SK-N-SH (cell line): Measurements from ENCODE around the gene TAB2. TPM values are rescaled to one million over a fixed set of nuclear protein-coding genes. Genes with fewer than 3 reads are reported as not detected.

Experiments used
- CTCF ChIA-PET: fragments of 300-600, 350-600 bp; formaldehyde crosslinking; extraction: SDS; loops from one replicate; lab custom pipeline; 2021; lab: Yijun Ruan, JAX
- POLR2A ChIA-PET: fragments of 350-600 bp; sonication (Branson Sonifier 250); formaldehyde crosslinking; extraction: SDS; loops from one replicate; lab custom pipeline; 2020; ENCODE audit warnings: antibody characterized with exemption, inconsistent platforms; lab: Yijun Ruan, JAX
- DNase-seq: peaks from one replicate; pipeline ENCODE4 v3.0.0; 2012
- H2AFZ ChIP-seq: fragments of 200-600 bp; sonication (generic); 2 replicates; pipeline ENCODE4 v1.8.1; 2016; ENCODE audit warnings: antibody characterized with exemption, mild to moderate bottlenecking, low read depth
- H3F3A ChIP-seq: fragments of 200-600 bp; sonication (generic); replicated peaks from 2 replicates; pipeline ENCODE3; 2016; ENCODE audit warnings: antibody characterized with exemption, mild to moderate bottlenecking; ENCODE audit not compliant: insufficient read depth
- H3K27ac ChIP-seq, 2 experiments: fragments of 200-500 bp in 1 of 2; fragments of 200-600 bp in 1 of 2; sonication (Bioruptor generic) in 1 of 2; sonication (generic), shearing (Covaris generic) in 1 of 2; 2 replicates each; pipeline versions ENCODE4 v1.5.1 to v1.6.1; 2014 to 2016; ENCODE audit warnings: low read depth in 2 of 2, inconsistent platforms in 1 of 2, low read length in 1 of 2, mild to moderate bottlenecking in 1 of 2, mixed read lengths in 1 of 2
- H3K27me3 ChIP-seq: fragments of 200-600 bp; sonication (generic), shearing (Covaris generic); 2 replicates; pipeline ENCODE4 v1.6.1; 2016; ENCODE audit warnings: mixed run types; ENCODE audit not compliant: insufficient read depth
- H3K36me3 ChIP-seq, 2 experiments: fragments of 200-500 bp in 1 of 2; fragments of 200-600 bp in 1 of 2; sonication (Bioruptor generic) in 1 of 2; sonication (generic) in 1 of 2; replicated peaks in 1 of 2; 2 replicates each; pipeline versions ENCODE3 to v1.5.1; 2014 to 2016; ENCODE audit warnings: low read length in 1 of 2, mild to moderate bottlenecking in 1 of 2; ENCODE audit not compliant: insufficient read depth in 2 of 2, control insufficient read depth in 1 of 2
- H3K4me1 ChIP-seq, 2 experiments: fragments of 200-500 bp in 1 of 2; fragments of 200-600 bp in 1 of 2; sonication (Bioruptor generic) in 1 of 2; sonication (generic), shearing (Covaris generic) in 1 of 2; 2 replicates each; pipeline versions ENCODE4 v1.5.1 to v1.6.1; 2014 to 2016; ENCODE audit warnings: low read depth in 1 of 2, low read length in 1 of 2, mixed run types in 1 of 2; ENCODE audit not compliant: insufficient read depth in 2 of 2, control insufficient read depth in 1 of 2
- H3K4me2 ChIP-seq: fragments of 200-600 bp; sonication (generic), shearing (Covaris generic); 2 replicates; pipeline ENCODE4 v1.6.1; 2017; ENCODE audit warnings: mixed run types
- H3K4me3 ChIP-seq, 2 experiments: fragments of 200-500 bp in 1 of 2; fragments of 200-600 bp in 1 of 2; sonication (Bioruptor generic) in 1 of 2; sonication (generic), shearing (Covaris generic) in 1 of 2; 2 replicates each; pipeline versions ENCODE4 v1.5.1 to v1.8.1; 2014 to 2016; ENCODE audit warnings: low read depth in 2 of 2, inconsistent platforms in 1 of 2, low read length in 1 of 2, mild to moderate bottlenecking in 1 of 2, mixed read lengths in 1 of 2, moderate library complexity in 1 of 2
- H3K79me2 ChIP-seq: fragments of 200-600 bp; sonication (generic); 2 replicates; pipeline ENCODE4 v1.8.1; 2017; ENCODE audit warnings: mild to moderate bottlenecking; ENCODE audit not compliant: insufficient read depth
- H3K9ac ChIP-seq: fragments of 200-600 bp; sonication (generic); 2 replicates; pipeline ENCODE4 v1.6.1; 2017; ENCODE audit warnings: mixed run types
- H3K9me2 ChIP-seq: fragments of 200-600 bp; sonication (generic); 2 replicates; pipeline ENCODE4 v1.6.1; 2017; ENCODE audit warnings: mixed run types
- H3K9me3 ChIP-seq: fragments of 200-600 bp; sonication (generic); 2 replicates; pipeline ENCODE4 v1.6.1; 2017; ENCODE audit warnings: mixed run types, mild to moderate bottlenecking, moderate library complexity
- H4K20me1 ChIP-seq: fragments of 200-600 bp; sonication (generic); 2 replicates; pipeline ENCODE4 v1.6.1; 2017; ENCODE audit warnings: mild to moderate bottlenecking, mixed run types; ENCODE audit not compliant: insufficient read depth
- ELF1 ChIP-seq: IDR thresholded peaks from 2 replicates; pipeline ENCODE4 v1.4.0; 2012
- EP300 ChIP-seq, 2 experiments: IDR thresholded peaks; 2 replicates each; pipeline versions ENCODE4 v1.4.0 to v1.6.1; 2012; ENCODE audit warnings: borderline replicate concordance in 1 of 2, low read depth in 1 of 2, low read length in 1 of 2
- EZH2phosphoT487 ChIP-seq: fragments of 200-600 bp; sonication (generic); IDR thresholded peaks from 2 replicates; pipeline ENCODE4 v1.6.1; 2017; ENCODE audit warnings: low read depth, mixed run types, mild to moderate bottlenecking, antibody characterized with exemption, moderate library complexity, borderline replicate concordance
- FOXJ3 ChIP-seq: sonication (generic); formaldehyde crosslinking; IDR thresholded peaks from 2 replicates; pipeline ENCODE4 v1.5.1; 2020; ENCODE audit warnings: mild to moderate bottlenecking, missing genetic modification reagents
- FOXM1 ChIP-seq: IDR thresholded peaks from 2 replicates; pipeline ENCODE4 v1.4.0; 2012; ENCODE audit warnings: low read depth, mild to moderate bottlenecking
- GABPA ChIP-seq: IDR thresholded peaks from 2 replicates; pipeline ENCODE4 v1.4.0; 2012; ENCODE audit warnings: low read depth, mild to moderate bottlenecking
- MXI1 ChIP-seq: IDR thresholded peaks from 2 replicates; pipeline ENCODE4 v1.6.1; 2012; ENCODE audit warnings: mild to moderate bottlenecking, low read depth, low read length, improper control_type of control experiment
- NFIC ChIP-seq: IDR thresholded peaks from 2 replicates; pipeline ENCODE4 v1.4.0; 2012; ENCODE audit warnings: borderline replicate concordance
- NRF1 ChIP-seq: IDR thresholded peaks from 2 replicates; pipeline ENCODE4 v1.6.1; 2012; ENCODE audit warnings: low read depth, mild to moderate bottlenecking, low read length
- POLR2AphosphoS5 ChIP-seq: IDR thresholded peaks from 2 replicates; pipeline ENCODE4 v1.6.1; 2012; ENCODE audit warnings: low read depth, low read length
- RAD21 ChIP-seq: IDR thresholded peaks from 2 replicates; pipeline ENCODE4 v1.6.1; 2012; ENCODE audit warnings: mild to moderate bottlenecking, low read length
- REST ChIP-seq: IDR thresholded peaks from 2 replicates; pipeline ENCODE4 v1.6.1; 2012; ENCODE audit warnings: mild to moderate bottlenecking, low read depth, low read length, moderate library complexity
- RFX5 ChIP-seq: IDR thresholded peaks from 2 replicates; pipeline ENCODE4 v1.6.1; 2012; ENCODE audit warnings: mild to moderate bottlenecking, improper control_type of control experiment, low read length
- RXRA ChIP-seq: IDR thresholded peaks from 2 replicates; pipeline ENCODE4 v1.4.0; 2012; ENCODE audit warnings: low read depth, mild to moderate bottlenecking, borderline replicate concordance
- SMC3 ChIP-seq: IDR thresholded peaks from 2 replicates; pipeline ENCODE4 v1.6.1; 2012; ENCODE audit warnings: low read depth, low read length, improper control_type of control experiment
- TAF1 ChIP-seq: IDR thresholded peaks from 2 replicates; pipeline ENCODE4 v1.6.1; 2012; ENCODE audit warnings: low read depth, mild to moderate bottlenecking, low read length, moderate library complexity, borderline replicate concordance
- TCF12 ChIP-seq: IDR thresholded peaks from 2 replicates; pipeline ENCODE4 v1.4.0; 2012
- USF1 ChIP-seq: IDR thresholded peaks from 2 replicates; pipeline ENCODE4 v1.4.0; 2012; ENCODE audit warnings: low read depth, borderline replicate concordance
- ZBTB33 ChIP-seq: IDR thresholded peaks from 2 replicates; pipeline ENCODE4 v1.4.0; 2012; ENCODE audit warnings: low read depth, borderline replicate concordance
- WGBS: methylation state at CpG from one replicate; pipeline ENCODE4 v1.1.6; 2017; ENCODE audit warnings: low lambda C conversion rate; 5-methylcytosine and 5-hydroxymethylcytosine counted together
- polyA plus RNA-seq, 3 experiments: library from polyadenylated mRNA; depleted of rRNA; stranded (reverse); fragments of >200 nt; gene quantifications; 2 replicates each; pipeline ENCODE4 v1.2.3, GENCODE V29; 2012

The TAB2 gene
- polyA plus RNA-seq, 1 of the 3 experiments (the other 2 are of a cell fraction) = 24.4 TPM

- no peaks in the 10 kb centered on the region for H3K9me3 ChIP-seq
- no peak overlapping the region for H3K4me3 ChIP-seq
- H3F3A ChIP-seq = peaks cover 11% of the 10 kb centered on the region
- ChIA-PET CTCF (interaction anchor here (1.0 kb wide), 1 partner anchor 58 kb away, joined by 4 read pairs; no protein-coding TSS in a partner anchor), POLR2A (no interaction called here)
- H3K27me3 ChIP-seq = no peaks in the 10 kb centered on the region
- TF ChIP-seq ELF1 (no peak), FOXJ3 (CRISPR knock-in tag) (no peak), MXI1 (no peak), TAF1 (no peak), TCF12 (no peak)
- H3K4me2 ChIP-seq = no peak overlapping the region
- no peaks in the 10 kb centered on the region; a peak in 2 of 4 replicates for H3K4me1 ChIP-seq
- peaks cover 25 to 28% of the 10 kb centered on the region in 2 experiments for H3K36me3 ChIP-seq
- no peak overlapping the region for H2AFZ ChIP-seq
- peaks cover 85% of the 10 kb centered on the region for H3K79me2 ChIP-seq
- no peaks in the 10 kb centered on the region for H3K9me2 ChIP-seq
- peaks cover 41% of the 10 kb centered on the region for H4K20me1 ChIP-seq
- 96% methylated on average over 2 of the region's 2 CpGs for WGBS
- no peak for DNase-seq
- H3K9ac ChIP-seq = no peak overlapping the region
- H3K27ac ChIP-seq = no peak overlapping the region
Measured at GRCh38 chr6:149373511-149373910, 56.0 kb downstream of the TAB2 start.

GRCh38 chr6:149379977-149380376 is 62.5 kb downstream of the TAB2 start:
- H3F3A ChIP-seq = peaks cover 7% of the 10 kb centered on the region
- H3K4me2 ChIP-seq = no peak overlapping the region
- no peaks in the 10 kb centered on the region for H3K9me2 ChIP-seq
- H3K79me2 ChIP-seq = peaks cover 76% of the 10 kb centered on the region
- no peak overlapping the region for H3K4me3 ChIP-seq
- TF ChIP-seq FOXM1 (no peak), RFX5 (no peak), REST (no peak), POLR2AphosphoS5 (no peak), RXRA (no peak), NRF1 (no peak), NFIC (no peak), USF1 (no peak), TCF12 (no peak), SMC3 (no peak), ZBTB33 (no peak), RAD21 (no peak), EP300 (IDR thresholded peaks at IDR 0.05; ENCODE audit: borderline replicate concordance in 1 of 2, low read depth in 1 of 2, low read length in 1 of 2) (no peak), GABPA (no peak), EZH2phosphoT487 (no peak)
- H4K20me1 ChIP-seq = peaks cover 20% of the 10 kb centered on the region; the same call in 1 of the 2 replicates
- no peaks in the 10 kb centered on the region for H3K27me3 ChIP-seq
- no peak overlapping the region for H3K27ac ChIP-seq
- peaks cover 29 to 43% of the 10 kb centered on the region in 2 experiments for H3K36me3 ChIP-seq
- no peak for DNase-seq
- H2AFZ ChIP-seq = no peak overlapping the region
- CTCF ChIA-PET = interaction anchor here (1.2 kb wide), 1 partner anchor 52 kb away, joined by 3 read pairs; no protein-coding TSS in a partner anchor
- H3K4me1 ChIP-seq = no peaks in the 10 kb centered on the region; a peak in 2 of 4 replicates
- POLR2A ChIA-PET = no interaction called here
- 98% methylated on average over 3 of the region's 3 CpGs for WGBS
- no peak overlapping the region for H3K9ac ChIP-seq
- no peaks in the 10 kb centered on the region for H3K9me3 ChIP-seq
